Cerebellar nuclear complex (tissue), 1 donor: ENCODE data around the gene RNASEL.
"Not testable (repeated sequence)": the region's sequence is repeated elsewhere in the genome, so short reads cannot be mapped to it uniquely, and the experiment has no call there.

ENCODE experiments used
- DNase-seq, 2 experiments: peaks; one replicate each; lab custom pipeline; 2025; lab: John Stamatoyannopoulos, UW

RNASEL gene

GRCh38 chr1:182560392-182560984 is 28.6 kb downstream of the RNASEL start:
- DNase-seq = no peak

- DNase-seq = no peak
Measured at GRCh38 chr1:182556279-182556678, 32.8 kb downstream of the RNASEL start.

- no peak for DNase-seq
Measured at GRCh38 chr1:182555493-182555892, 33.6 kb downstream of the RNASEL start.

- DNase-seq = no peak
Measured at GRCh38 chr1:182552527-182552926, 36.5 kb downstream of the RNASEL start.

- DNase-seq = no peak
Measured at GRCh38 chr1:182549811-182550210, 39.2 kb downstream of the RNASEL start.

- DNase-seq = no peak
Measured at GRCh38 chr1:182549346-182549745, 39.7 kb downstream of the RNASEL start.

GRCh38 chr1:182533896-182534295 is 55.2 kb downstream of the RNASEL start:
- DNase-seq = no peak

GRCh38 chr1:182528206-182528605 is 60.9 kb downstream of the RNASEL start:
- DNase-seq = not testable (repeated sequence)

- DNase-seq = no peak
Measured at GRCh38 chr1:182527680-182528079, 61.4 kb downstream of the RNASEL start.

- no peak for DNase-seq
Measured at GRCh38 chr1:182525342-182525741, 63.7 kb downstream of the RNASEL start.
